ENCODE results near the gene LCN12.
A peak's percentile ranks its signal among the peaks of the same experiment; 100 is the strongest.

The LCN12 gene

GRCh38 chr9:136994180-136994887 lies 42.3 kb downstream of the LCN12 start:
- DNase-seq (ENCODE audit: insufficient read length, low spot score) (no peak), FAIRE-seq (no peak)
- no peak for TF ChIP-seq POLR2AphosphoS5 (IDR thresholded peaks at IDR 0.05; ENCODE audit: low read depth, low read length)
- no peak for TF ChIP-seq POLR2A (IDR thresholded peaks at IDR 0.05; ENCODE audit: low read depth, low read length)
- no peak for TF ChIP-seq POU2F2 (IDR thresholded peaks at IDR 0.05; ENCODE audit: low read depth, low read length)
- TF ChIP-seq SPI1 (IDR thresholded peaks at IDR 0.05; ENCODE audit: low read depth, low read length): no peak
- no peak for TF ChIP-seq TAF1 (IDR thresholded peaks at IDR 0.05; ENCODE audit: low read depth, low read length)
- no peak for TF ChIP-seq PAX5 (IDR thresholded peaks at IDR 0.05; ENCODE audit: insufficient read depth, low read length, severe bottlenecking)

GRCh38 chr9:136994888-136995230 lies 42.8 kb downstream of the LCN12 start:
- no peak for TF ChIP-seq POLR2A (IDR thresholded peaks at IDR 0.05; ENCODE audit: low read depth, low read length)
- no peak for TF ChIP-seq POU2F2 (IDR thresholded peaks at IDR 0.05; ENCODE audit: low read depth, low read length)
- TF ChIP-seq SPI1 (IDR thresholded peaks at IDR 0.05; ENCODE audit: low read depth, low read length): no peak
- no peak for TF ChIP-seq POLR2AphosphoS5 (IDR thresholded peaks at IDR 0.05; ENCODE audit: low read depth, low read length)
- TF ChIP-seq TAF1 (IDR thresholded peaks at IDR 0.05; ENCODE audit: low read depth, low read length): no peak
- no peak for TF ChIP-seq PAX5 (IDR thresholded peaks at IDR 0.05; ENCODE audit: insufficient read depth, low read length, severe bottlenecking)
- no peak for DNase-seq (ENCODE audit: insufficient read length, low spot score)
- no peak for FAIRE-seq

GRCh38 chr9:136995362-136995761 lies 43.3 kb downstream of the LCN12 start:
- DNase-seq (ENCODE audit: insufficient read length, low spot score) (no peak), FAIRE-seq (no peak)
- TF ChIP-seq SPI1 (IDR thresholded peaks at IDR 0.05; ENCODE audit: low read depth, low read length) (no peak), TAF1 (IDR thresholded peaks at IDR 0.05; ENCODE audit: low read depth, low read length) (no peak), POU2F2 (IDR thresholded peaks at IDR 0.05; ENCODE audit: low read depth, low read length) (no peak), POLR2A (IDR thresholded peaks at IDR 0.05; ENCODE audit: low read depth, low read length) (no peak), POLR2AphosphoS5 (IDR thresholded peaks at IDR 0.05; ENCODE audit: low read depth, low read length) (no peak), PAX5 (IDR thresholded peaks at IDR 0.05; ENCODE audit: insufficient read depth, low read length, severe bottlenecking) (no peak)

- no peak for DNase-seq (ENCODE audit: insufficient read length, low spot score)
- no peak for FAIRE-seq
These were observed 43.8 kb downstream of the LCN12 start for GRCh38 chr9:136995772-136996311.

GRCh38 chr9:136996361-136997292 lies 44.6 kb downstream of the LCN12 start, which contains the start of gene CLIC3:
TSS of gene CLIC3 (minus strand) at chr9:136996568. CDS start at chr9:136996543, 25 bp downstream.
- FAIRE-seq (peak; percentile 68), DNase-seq (ENCODE audit: insufficient read length, low spot score) (no peak)
- no peak for TF ChIP-seq POLR2A (IDR thresholded peaks at IDR 0.05; ENCODE audit: low read depth, low read length)
- no peak for TF ChIP-seq POU2F2 (IDR thresholded peaks at IDR 0.05; ENCODE audit: low read depth, low read length)
- no peak for TF ChIP-seq POLR2AphosphoS5 (IDR thresholded peaks at IDR 0.05; ENCODE audit: low read depth, low read length)
- TF ChIP-seq TAF1 (IDR thresholded peaks at IDR 0.05; ENCODE audit: low read depth, low read length): no peak
- TF ChIP-seq SPI1 (IDR thresholded peaks at IDR 0.05; ENCODE audit: low read depth, low read length): no peak
- no peak for TF ChIP-seq PAX5 (IDR thresholded peaks at IDR 0.05; ENCODE audit: insufficient read depth, low read length, severe bottlenecking)

More at GRCh38 chr9:136995772-136996311, 43.8 kb downstream of the LCN12 start:
- TF ChIP-seq PAX5 (IDR thresholded peaks at IDR 0.05; ENCODE audit: insufficient read depth, low read length, severe bottlenecking): no peak

- FAIRE-seq (no peak), DNase-seq (ENCODE audit: insufficient read length, low spot score) (no peak)
- TF ChIP-seq POU2F2 (IDR thresholded peaks at IDR 0.05; ENCODE audit: low read depth, low read length) (no peak), POLR2AphosphoS5 (IDR thresholded peaks at IDR 0.05; ENCODE audit: low read depth, low read length) (no peak), POLR2A (IDR thresholded peaks at IDR 0.05; ENCODE audit: low read depth, low read length) (no peak), TAF1 (IDR thresholded peaks at IDR 0.05; ENCODE audit: low read depth, low read length) (no peak), PAX5 (IDR thresholded peaks at IDR 0.05; ENCODE audit: insufficient read depth, low read length, severe bottlenecking) (no peak), SPI1 (IDR thresholded peaks at IDR 0.05; ENCODE audit: low read depth, low read length) (no peak)
These were observed 45.3 kb downstream of the LCN12 start for GRCh38 chr9:136997371-136997770.

GRCh38 chr9:136997830-136998234 lies 45.8 kb downstream of the LCN12 start:
- no peak for TF ChIP-seq POLR2AphosphoS5 (IDR thresholded peaks at IDR 0.05; ENCODE audit: low read depth, low read length)
- TF ChIP-seq SPI1 (IDR thresholded peaks at IDR 0.05; ENCODE audit: low read depth, low read length): no peak
- peak; percentile 33 for FAIRE-seq

GRCh38 chr9:137000177-137000930 lies 48.3 kb downstream of the LCN12 start:
- peak; percentile 74 for DNase-seq (ENCODE audit: insufficient read length, low spot score)
- TF ChIP-seq POLR2A (IDR thresholded peaks at IDR 0.05; ENCODE audit: low read depth, low read length) (no peak), POU2F2 (IDR thresholded peaks at IDR 0.05; ENCODE audit: low read depth, low read length) (peak; percentile 95), SPI1 (IDR thresholded peaks at IDR 0.05; ENCODE audit: low read depth, low read length) (peak; percentile 54), TAF1 (IDR thresholded peaks at IDR 0.05; ENCODE audit: low read depth, low read length) (no peak), POLR2AphosphoS5 (IDR thresholded peaks at IDR 0.05; ENCODE audit: low read depth, low read length) (no peak), PAX5 (IDR thresholded peaks at IDR 0.05; ENCODE audit: insufficient read depth, low read length, severe bottlenecking) (no peak)
- peak; percentile 92 for FAIRE-seq

More at GRCh38 chr9:136997830-136998234, 45.8 kb downstream of the LCN12 start:
- DNase-seq (ENCODE audit: insufficient read length, low spot score): no peak

Data from GM12891 (cell line).